H1 (cell line): ENCODE results near the gene YTHDC2. TPM values are rescaled to one million over a fixed set of nuclear protein-coding genes. Genes with fewer than 3 reads are reported as not detected.

Experiments
- CBX8 ChIP-seq: fragments of 300-800, 300-1000 bp; sonication (generic); IDR thresholded peaks from 2 replicates; pipeline ENCODE4 v1.7.1; 2016; ENCODE audit warnings: low read depth, low read length, borderline replicate concordance
- CREB1 ChIP-seq: IDR thresholded peaks from 2 replicates; pipeline ENCODE4 v1.6.1; 2012; ENCODE audit warnings: inconsistent platforms
- CTBP2 ChIP-seq: IDR thresholded peaks from 2 replicates; pipeline ENCODE4 v1.7.0; 2011; ENCODE audit warnings: borderline replicate concordance, mild to moderate bottlenecking, moderate library complexity, mixed read lengths, low read length; ENCODE audit not compliant: insufficient read depth, insufficient read length
- EZH2 ChIP-seq: fragments of 200-600 bp; sonication (generic); IDR thresholded peaks from 2 replicates; pipeline ENCODE4 v1.7.1; 2012; ENCODE audit warnings: low read depth, mild to moderate bottlenecking, moderate library complexity, low read length, inconsistent platforms; ENCODE audit not compliant: severe bottlenecking
- RAD21 ChIP-seq, 2 experiments: IDR thresholded peaks in 1 of 2; conservative IDR thresholded peaks in 1 of 2; 2 replicates each; pipeline ENCODE4 v1.6.1; 2011; ENCODE audit warnings: low read depth in 2 of 2, low read length in 2 of 2, improper control_type of control experiment in 1 of 2, inconsistent platforms in 1 of 2, mild to moderate bottlenecking in 1 of 2, moderate library complexity in 1 of 2
- ZNF274 ChIP-seq: IDR thresholded peaks from 2 replicates; pipeline ENCODE4 v1.7.0; 2012; ENCODE audit warnings: low read length, borderline replicate concordance; ENCODE audit errors: extremely low read depth
- polyA plus RNA-seq, 7 experiments: library from polyadenylated mRNA; depleted of rRNA in 3 of 7; stranded (reverse) in 5 of 7; unstranded in 2 of 7; fragments of >200 nt in 5 of 7; fragments of 200-250 nt in 2 of 7; gene quantifications; 1 replicate in 5 of 7; 2 replicates in 1 of 7; 4 replicates in 1 of 7; pipeline versions ENCODE4 v1.2.1 to v1.2.3, GENCODE V29; 2011 to 2013; ENCODE audit warnings: missing spikeins in 2 of 7, mixed read lengths in 2 of 7
- total RNA-seq: library from RNA; stranded (reverse); fragmentation: NEBNext Ultra II Directional; extraction: Animal tissue kit (Norgen Biotek cat#: 25700); gene quantifications from 2 replicates; pipeline ENCODE4 v1.2.1, GENCODE V29; 2021

YTHDC2 gene
- total and polyA plus RNA-seq, 2 of the 8 experiments (the other 6 are each of a cell fraction or from before 2014, with no cell fraction given) = 4.3 to 20.1 TPM

- TF ChIP-seq EZH2 (no peak), RAD21 (IDR thresholded peaks at IDR 0.05 in 1 of 2, conservative IDR thresholded peaks at IDR 0.05 in 1 of 2; ENCODE audit: low read depth in 2 of 2, low read length in 2 of 2) (no peak), CREB1 (no peak), CTBP2 (no peak), ZNF274 (no peak), CBX8 (no peak)
These were observed 94.7 kb downstream of the YTHDC2 start (continued) for GRCh38 chr5:113608113-113608596.
